Adrenal gland (tissue), 5 donors: Measurements from ENCODE around the gene C1QTNF5.

Experiments used
- POLR2A ChIP-seq, 2 donors: fragments of 450-650 bp; IDR thresholded peaks; one replicate each; pipeline ENCODE4 v1.6.1; 2017; ENCODE audit warnings: antibody characterized with exemption in 2 of 2, mild to moderate bottlenecking in 2 of 2, moderate library complexity in 1 of 2
- TF ChIP-seq, protein P1 (sequence below), 6 experiments: fragments of 450-650 bp in 4 of 6; fragments of 200-600 bp in 2 of 6; sonication (generic) in 1 of 6; IDR thresholded peaks; 1 replicate in 5 of 6; 2 replicates in 1 of 6; pipeline versions ENCODE4 v1.5.1 to v1.8.0; 2016 to 2021; ENCODE audit warnings: antibody characterized with exemption in 6 of 6, mild to moderate bottlenecking in 2 of 6, moderate library complexity in 1 of 6
- donor health status: DM: no; HTN: no; CAD: no.

DNA sequence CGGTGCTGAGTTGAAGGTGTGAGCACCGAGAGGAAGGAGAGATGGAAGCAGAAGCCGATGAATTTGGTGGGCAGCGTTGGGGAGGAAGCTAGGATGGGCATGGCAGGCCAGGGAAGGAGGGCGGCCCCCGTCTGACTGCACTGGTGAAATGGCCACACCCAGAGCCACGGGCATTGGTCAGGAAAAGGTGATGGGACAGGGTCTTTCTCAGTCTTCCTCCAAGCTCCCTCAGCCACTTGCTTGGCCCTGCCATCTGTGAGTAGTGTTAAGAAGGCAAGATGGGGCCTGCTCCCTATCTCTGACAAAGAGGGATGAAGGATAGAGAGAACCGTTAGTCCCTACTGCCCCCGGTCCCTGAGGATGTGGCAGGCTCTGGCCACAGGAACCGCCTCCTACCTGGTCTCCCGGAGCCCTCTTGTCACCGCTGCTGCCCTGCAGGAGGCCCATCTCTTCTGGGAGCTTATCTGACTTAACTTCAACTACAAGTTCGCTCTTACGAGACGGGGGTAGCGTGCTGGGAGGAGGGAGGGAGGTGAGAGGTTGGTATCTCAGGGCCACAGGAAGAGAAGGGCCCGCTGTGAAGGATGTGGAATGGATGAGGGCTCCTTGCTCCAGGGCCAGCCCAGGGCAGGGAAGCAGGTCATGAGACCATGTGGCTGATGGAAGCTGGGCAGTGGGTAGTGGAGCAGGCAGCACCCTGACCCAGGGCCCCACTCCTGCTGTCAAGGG, 30.6 kb downstream of the C1QTNF5 start:
- TF ChIP-seq, protein P1, sequence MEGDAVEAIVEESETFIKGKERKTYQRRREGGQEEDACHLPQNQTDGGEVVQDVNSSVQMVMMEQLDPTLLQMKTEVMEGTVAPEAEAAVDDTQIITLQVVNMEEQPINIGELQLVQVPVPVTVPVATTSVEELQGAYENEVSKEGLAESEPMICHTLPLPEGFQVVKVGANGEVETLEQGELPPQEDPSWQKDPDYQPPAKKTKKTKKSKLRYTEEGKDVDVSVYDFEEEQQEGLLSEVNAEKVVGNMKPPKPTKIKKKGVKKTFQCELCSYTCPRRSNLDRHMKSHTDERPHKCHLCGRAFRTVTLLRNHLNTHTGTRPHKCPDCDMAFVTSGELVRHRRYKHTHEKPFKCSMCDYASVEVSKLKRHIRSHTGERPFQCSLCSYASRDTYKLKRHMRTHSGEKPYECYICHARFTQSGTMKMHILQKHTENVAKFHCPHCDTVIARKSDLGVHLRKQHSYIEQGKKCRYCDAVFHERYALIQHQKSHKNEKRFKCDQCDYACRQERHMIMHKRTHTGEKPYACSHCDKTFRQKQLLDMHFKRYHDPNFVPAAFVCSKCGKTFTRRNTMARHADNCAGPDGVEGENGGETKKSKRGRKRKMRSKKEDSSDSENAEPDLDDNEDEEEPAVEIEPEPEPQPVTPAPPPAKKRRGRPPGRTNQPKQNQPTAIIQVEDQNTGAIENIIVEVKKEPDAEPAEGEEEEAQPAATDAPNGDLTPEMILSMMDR (IDR thresholded peaks at IDR 0.05): no peak
- TF ChIP-seq POLR2A (IDR thresholded peaks at IDR 0.05): no peak
